Measurements from ENCODE around the gene PHF19.

Gene PHF19

GRCh38 chr9:120891884-120892747 lies 15.1 kb upstream of the PHF19 start:
- DNase-seq: no peak

- no peak for DNase-seq
Measured at GRCh38 chr9:120891245-120891883, 14.4 kb upstream of the PHF19 start.

- DNase-seq: no peak
Measured at GRCh38 chr9:120890320-120891244, 13.6 kb upstream of the PHF19 start.

GRCh38 chr9:120889606-120890271 lies 12.8 kb upstream of the PHF19 start:
- no peak for DNase-seq

GRCh38 chr9:120888626-120889025 lies 11.6 kb upstream of the PHF19 start:
- DNase-seq: no peak

GRCh38 chr9:120886490-120886967 lies 9.5 kb upstream of the PHF19 start:
- no peak for DNase-seq

- DNase-seq: no peak
Measured at GRCh38 chr9:120885958-120886357, 9.0 kb upstream of the PHF19 start.

GRCh38 chr9:120885457-120885856 lies 8.5 kb upstream of the PHF19 start:
- DNase-seq: no peak

- no peak for DNase-seq
Measured at GRCh38 chr9:120883608-120883996, 6.6 kb upstream of the PHF19 start.

- no peak for DNase-seq
Measured at GRCh38 chr9:120882935-120883607, 6.1 kb upstream of the PHF19 start.

GRCh38 chr9:120879446-120879845 lies 2.5 kb upstream of the PHF19 start:
- no peak for DNase-seq

- no peak for DNase-seq
Measured at GRCh38 chr9:120878188-120879130, 1.5 kb upstream of the PHF19 start.

GRCh38 chr9:120877276-120878034 lies 467 bp upstream of the PHF19 start:
- peak; percentile 77 for DNase-seq

GRCh38 chr9:120875954-120876841 lies 790 bp downstream of the PHF19 start:
- DNase-seq: peak; percentile 81

- DNase-seq: no peak
Measured at GRCh38 chr9:120875643-120875953, 1.4 kb downstream of the PHF19 start.

GRCh38 chr9:120875195-120875565 lies 1.8 kb downstream of the PHF19 start:
- DNase-seq: no peak

GRCh38 chr9:120874226-120875194 lies 2.5 kb downstream of the PHF19 start:
- no peak for DNase-seq

GRCh38 chr9:120873512-120873911 lies 3.5 kb downstream of the PHF19 start:
- DNase-seq: no peak

All from NCI-H1092 (cell line).